ENCODE data around the gene SUGCT.

SUGCT gene

GRCh38 chr7:40429826-40430225 is 295.0 kb downstream of the SUGCT start:
- Histone ChIP-seq H2AFZ (ENCODE audit: low read length) (no peak overlapping the region), H3K36me3 (ENCODE audit: insufficient read depth, low read length) (no peaks in the 10 kb centered on the region), H3K9me2 (replicated peaks; ENCODE audit: low read depth, low read length) (no peaks in the 10 kb centered on the region), H3K4me2 (ENCODE audit: low read depth, low read length, poor library complexity, severe bottlenecking) (no peak overlapping the region), H3K9ac (ENCODE audit: low read depth, low read length, poor library complexity, severe bottlenecking) (no peak overlapping the region), H3K4me3 (ENCODE audit: low read length, poor library complexity, severe bottlenecking) (no peak overlapping the region), H3K79me2 (ENCODE audit: insufficient read depth, low read length) (no peaks in the 10 kb centered on the region), H3K4me1 (ENCODE audit: insufficient read depth, low read length, poor library complexity, severe bottlenecking) (no peaks in the 10 kb centered on the region), H4K20me1 (ENCODE audit: insufficient read depth, low read length, poor library complexity, severe bottlenecking) (no peaks in the 10 kb centered on the region), H3F3A (ENCODE audit: low read depth) (no peaks in the 10 kb centered on the region), H3K27me3 (ENCODE audit: insufficient read depth, low read length, poor library complexity, severe bottlenecking) (no peaks in the 10 kb centered on the region), H3K9me3 (ENCODE audit: insufficient read depth, low read depth, low read length) (no peaks in the 10 kb centered on the region)
- TF ChIP-seq CTCF (conservative IDR thresholded peaks at IDR 0.05; ENCODE audit: low read length): no peak
- TF ChIP-seq EZH2phosphoT487 (IDR thresholded peaks at IDR 0.05; ENCODE audit: borderline replicate concordance): no peak

GRCh38 chr7:40432046-40432445 is 297.2 kb downstream of the SUGCT start:
- Histone ChIP-seq H3K79me2 (ENCODE audit: insufficient read depth, low read length) (no peaks in the 10 kb centered on the region), H3K4me3 (ENCODE audit: low read length, poor library complexity, severe bottlenecking) (no peak overlapping the region), H3K9ac (ENCODE audit: low read depth, low read length, poor library complexity, severe bottlenecking) (no peak overlapping the region), H3K4me2 (ENCODE audit: low read depth, low read length, poor library complexity, severe bottlenecking) (no peak overlapping the region), H4K20me1 (ENCODE audit: insufficient read depth, low read length, poor library complexity, severe bottlenecking) (no peaks in the 10 kb centered on the region), H3K9me3 (ENCODE audit: insufficient read depth, low read depth, low read length) (no peaks in the 10 kb centered on the region), H2AFZ (ENCODE audit: low read length) (no peak overlapping the region), H3K27me3 (ENCODE audit: insufficient read depth, low read length, poor library complexity, severe bottlenecking) (no peaks in the 10 kb centered on the region), H3F3A (ENCODE audit: low read depth) (no peaks in the 10 kb centered on the region), H3K4me1 (ENCODE audit: insufficient read depth, low read length, poor library complexity, severe bottlenecking) (no peaks in the 10 kb centered on the region), H3K36me3 (ENCODE audit: insufficient read depth, low read length) (no peaks in the 10 kb centered on the region), H3K9me2 (replicated peaks; ENCODE audit: low read depth, low read length) (no peaks in the 10 kb centered on the region)
- TF ChIP-seq CTCF (conservative IDR thresholded peaks at IDR 0.05; ENCODE audit: low read length): no peak
- TF ChIP-seq EZH2phosphoT487 (IDR thresholded peaks at IDR 0.05; ENCODE audit: borderline replicate concordance): no peak

GRCh38 chr7:40436710-40437109 is 301.9 kb downstream of the SUGCT start:
- Histone ChIP-seq H3K4me3 (ENCODE audit: low read length, poor library complexity, severe bottlenecking) (no peak overlapping the region), H4K20me1 (ENCODE audit: insufficient read depth, low read length, poor library complexity, severe bottlenecking) (no peaks in the 10 kb centered on the region), H3K9ac (ENCODE audit: low read depth, low read length, poor library complexity, severe bottlenecking) (no peak overlapping the region), H3K9me2 (replicated peaks; ENCODE audit: low read depth, low read length) (no peaks in the 10 kb centered on the region), H3K27me3 (ENCODE audit: insufficient read depth, low read length, poor library complexity, severe bottlenecking) (no peaks in the 10 kb centered on the region), H3K4me2 (ENCODE audit: low read depth, low read length, poor library complexity, severe bottlenecking) (no peak overlapping the region), H2AFZ (ENCODE audit: low read length) (no peak overlapping the region), H3K9me3 (ENCODE audit: insufficient read depth, low read depth, low read length) (no peaks in the 10 kb centered on the region), H3K4me1 (ENCODE audit: insufficient read depth, low read length, poor library complexity, severe bottlenecking) (no peaks in the 10 kb centered on the region), H3K79me2 (ENCODE audit: insufficient read depth, low read length) (no peaks in the 10 kb centered on the region), H3F3A (ENCODE audit: low read depth) (no peaks in the 10 kb centered on the region), H3K36me3 (ENCODE audit: insufficient read depth, low read length) (no peaks in the 10 kb centered on the region)
- TF ChIP-seq CTCF (conservative IDR thresholded peaks at IDR 0.05; ENCODE audit: low read length) (no peak), EZH2phosphoT487 (IDR thresholded peaks at IDR 0.05; ENCODE audit: borderline replicate concordance) (no peak)
